NT2/D1 (cell line): ENCODE results near the gene ADGRD1.

ENCODE experiments used
- SUZ12 ChIP-seq: IDR thresholded peaks from 2 replicates; pipeline ENCODE4 v1.6.1; 2011; ENCODE audit not compliant: insufficient read length, insufficient read depth; ENCODE audit errors: extremely low read depth
- YY1 ChIP-seq: IDR thresholded peaks from 2 replicates; pipeline ENCODE4 v1.6.1; 2011; ENCODE audit not compliant: insufficient read length, insufficient read depth
- ZNF274 ChIP-seq: IDR thresholded peaks from 2 replicates; pipeline ENCODE4 v1.6.1; 2011; ENCODE audit warnings: mild to moderate bottlenecking, low read depth, low read length

DNA sequence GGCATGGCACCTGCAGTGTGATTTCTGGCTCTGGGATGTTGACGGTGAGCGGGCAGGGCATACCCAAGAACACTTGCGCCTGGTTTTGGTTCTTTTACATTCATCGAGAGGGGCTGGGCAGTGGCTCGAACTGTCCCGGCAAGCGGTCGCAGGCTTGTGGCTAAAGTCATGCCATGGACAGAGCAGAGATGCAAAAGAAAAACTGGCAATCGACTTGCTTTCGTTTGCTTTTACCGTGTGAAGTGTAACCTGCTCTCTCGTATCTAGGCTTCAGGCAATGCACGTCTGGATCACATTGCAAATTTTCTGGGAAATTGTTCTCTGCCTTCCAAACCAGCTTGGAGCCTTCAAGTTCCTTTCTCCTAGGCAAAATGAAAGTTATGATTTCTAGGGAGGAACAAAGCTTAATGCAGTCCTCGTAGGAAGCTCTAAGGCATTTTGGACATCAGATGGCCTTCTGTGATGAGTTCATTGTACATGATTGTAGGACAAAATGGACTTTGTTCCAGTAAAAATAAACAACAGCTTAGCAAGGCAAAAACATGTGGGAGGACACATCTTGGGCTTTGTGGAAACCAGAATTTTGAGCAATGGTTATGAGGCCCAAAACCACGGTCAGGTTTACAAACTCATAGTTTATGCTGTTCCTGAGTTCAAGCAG lies 18.3 kb downstream of the ADGRD1 start:
- TF ChIP-seq YY1 = no peak
- TF ChIP-seq ZNF274 = no peak
- no peak for TF ChIP-seq SUZ12
